Neural cell (in vitro differentiated cells): Measurements from ENCODE around the gene GLI3. TPM values are rescaled to one million over a fixed set of nuclear protein-coding genes. Genes with fewer than 3 reads are reported as not detected.

Source experiments
- H2AFZ ChIP-seq: fragments of 200-600, 300-800 bp; sonication (generic), shearing (Covaris generic); 2 replicates; pipeline ENCODE4 v1.6.0; 2014; ENCODE audit warnings: low read depth, mild to moderate bottlenecking, antibody characterized with exemption, low read length, moderate library complexity
- H3F3A ChIP-seq: fragments of 200-600 bp; shearing (Covaris generic); 2 replicates; pipeline ENCODE4 v1.6.1; 2016; ENCODE audit warnings: mild to moderate bottlenecking, moderate library complexity, mixed read lengths, antibody characterized with exemption, low read length; ENCODE audit not compliant: insufficient read depth, poor library complexity, severe bottlenecking
- H3K27ac ChIP-seq: fragments of 200-600, 300-800 bp; sonication (generic), shearing (Covaris generic); 2 replicates; pipeline ENCODE4 v1.5.1; 2014; ENCODE audit warnings: mild to moderate bottlenecking, low read length, moderate library complexity
- H3K27me3 ChIP-seq: fragments of 300-800, 200-600 bp; sonication (generic), shearing (Covaris generic); 2 replicates; pipeline ENCODE4 v1.6.0; 2014; ENCODE audit warnings: mild to moderate bottlenecking, low read depth, low read length, moderate library complexity; ENCODE audit not compliant: insufficient read depth
- H3K36me3 ChIP-seq: fragments of 300-800, 200-600 bp; sonication (generic), shearing (Covaris generic); 2 replicates; pipeline ENCODE4 v1.5.1; 2014; ENCODE audit warnings: mild to moderate bottlenecking, antibody characterized with exemption, low read length, moderate library complexity; ENCODE audit not compliant: insufficient read depth
- H3K4me2 ChIP-seq: fragments of 300-800, 200-600 bp; sonication (generic), shearing (Covaris generic); 2 replicates; pipeline ENCODE4 v1.6.0; 2014; ENCODE audit warnings: mild to moderate bottlenecking, low read length
- H3K4me3 ChIP-seq: fragments of 300-800, 200-600 bp; sonication (generic), shearing (Covaris generic); 2 replicates; pipeline ENCODE4 v1.5.1; 2014; ENCODE audit warnings: mild to moderate bottlenecking, low read length, moderate library complexity
- H3K79me2 ChIP-seq: fragments of 200-600 bp; shearing (Covaris generic); replicated peaks from 2 replicates; pipeline ENCODE4 v1.6.0; 2014; ENCODE audit warnings: mild to moderate bottlenecking, low read length, moderate library complexity; ENCODE audit not compliant: insufficient read depth
- H3K9ac ChIP-seq: fragments of 300-800, 200-600 bp; sonication (generic), shearing (Covaris generic); 2 replicates; pipeline ENCODE4 v1.6.1; 2016; ENCODE audit warnings: mild to moderate bottlenecking, low read length, mixed read lengths
- H3K9me2 ChIP-seq: fragments of 200-600 bp; shearing (Covaris generic); 2 replicates; pipeline ENCODE4 v1.6.1; 2016; ENCODE audit warnings: mild to moderate bottlenecking, low read length, mixed read lengths; ENCODE audit not compliant: insufficient read depth
- H3K9me3 ChIP-seq: fragments of 200-600, 300-800 bp; sonication (generic), shearing (Covaris generic); 2 replicates; pipeline ENCODE4 v1.6.1; 2016; ENCODE audit warnings: mild to moderate bottlenecking, mixed run types, low read length, moderate library complexity, mixed read lengths
- H4K20me1 ChIP-seq: fragments of 200-600 bp; shearing (Covaris generic); 2 replicates; pipeline ENCODE4 v1.6.1; 2016; ENCODE audit warnings: mild to moderate bottlenecking, mixed run types; ENCODE audit not compliant: insufficient read depth
- CTCF ChIP-seq: fragments of 450-650 bp; IDR thresholded peaks from 2 replicates; pipeline ENCODE4 v1.5.1; 2014; ENCODE audit warnings: antibody characterized with exemption, mild to moderate bottlenecking, moderate library complexity; ENCODE audit not compliant: poor library complexity, severe bottlenecking
- EP300 ChIP-seq: fragments of 450-650 bp; conservative IDR thresholded peaks from 2 replicates; pipeline ENCODE4 v1.6.1; 2014; ENCODE audit warnings: antibody characterized with exemption, mild to moderate bottlenecking, moderate library complexity; ENCODE audit not compliant: poor library complexity, severe bottlenecking
- EZH2 ChIP-seq: fragments of 200-600, 300-800 bp; shearing (Covaris generic), sonication (generic); IDR thresholded peaks from 2 replicates; pipeline ENCODE4 v1.6.1; 2014; ENCODE audit warnings: antibody characterized with exemption, low read length, borderline replicate concordance, mild to moderate bottlenecking; ENCODE audit not compliant: insufficient read depth, poor library complexity, severe bottlenecking
- MXI1 ChIP-seq: fragments of 450-650 bp; conservative IDR thresholded peaks from 2 replicates; pipeline ENCODE4 v1.6.1; 2014; ENCODE audit warnings: antibody characterized with exemption, mild to moderate bottlenecking; ENCODE audit not compliant: poor library complexity, severe bottlenecking
- POLR2AphosphoS5 ChIP-seq: IDR thresholded peaks from 2 replicates; pipeline ENCODE4 v1.6.1; 2012
- RAD21 ChIP-seq: fragments of 450-650 bp; conservative IDR thresholded peaks from 2 replicates; pipeline ENCODE4 v1.6.1; 2014; ENCODE audit warnings: antibody characterized with exemption, mild to moderate bottlenecking, moderate library complexity
- REST ChIP-seq: IDR thresholded peaks from 2 replicates; pipeline ENCODE4 v1.6.1; 2012; ENCODE audit warnings: borderline replicate concordance
- SMC3 ChIP-seq: fragments of 450-650 bp; conservative IDR thresholded peaks from 2 replicates; pipeline ENCODE4 v1.6.1; 2014; ENCODE audit warnings: antibody characterized with exemption, mild to moderate bottlenecking, moderate library complexity; ENCODE audit not compliant: poor library complexity
- TAF1 ChIP-seq: IDR thresholded peaks from 2 replicates; pipeline ENCODE4 v1.6.1; 2012; ENCODE audit warnings: low read depth
- polyA plus RNA-seq: library from polyadenylated mRNA; depleted of rRNA; stranded (reverse); fragments of >200 nt; gene quantifications from 2 replicates; pipeline ENCODE4 v1.2.3, GENCODE V29; 2014

The GLI3 gene
- polyA plus RNA-seq, 1 donor from 2014 or later: 0.19 TPM

GRCh38 chr7:42091461-42092291 is 145.3 kb downstream of the GLI3 start:
- Histone ChIP-seq H3K27me3 (peaks cover 27% of the 10 kb centered on the region), H3K36me3 (no peaks in the 10 kb centered on the region), H3K9me3 (no peaks in the 10 kb centered on the region), H2AFZ (no peak overlapping the region), H3F3A (no peaks in the 10 kb centered on the region), H3K9me2 (no peaks in the 10 kb centered on the region), H4K20me1 (no peaks in the 10 kb centered on the region), H3K4me3 (no peak overlapping the region), H3K27ac (no peak overlapping the region), H3K9ac (no peak overlapping the region), H3K4me2 (no peak overlapping the region), H3K79me2 (peaks cover 92% of the 10 kb centered on the region)
- no peak for TF ChIP-seq EP300
- TF ChIP-seq SMC3: no peak
- TF ChIP-seq REST: no peak
- TF ChIP-seq TAF1: no peak
- no peak for TF ChIP-seq MXI1
- no peak for TF ChIP-seq EZH2
- no peak for TF ChIP-seq CTCF
- TF ChIP-seq RAD21: no peak
- no peak for TF ChIP-seq POLR2AphosphoS5

- no peak overlapping the region for H3K27ac ChIP-seq
- TF ChIP-seq EZH2: no peak
- no peak for TF ChIP-seq POLR2AphosphoS5
- no peak for TF ChIP-seq EP300
- no peak for TF ChIP-seq REST
- no peak for TF ChIP-seq SMC3
- no peaks in the 10 kb centered on the region for H4K20me1 ChIP-seq
- peaks cover 25% of the 10 kb centered on the region for H3K27me3 ChIP-seq
- peaks cover 92% of the 10 kb centered on the region for H3K79me2 ChIP-seq
- no peak overlapping the region for H2AFZ ChIP-seq
- H3K9me3 ChIP-seq: no peaks in the 10 kb centered on the region
- no peaks in the 10 kb centered on the region for H3K36me3 ChIP-seq
- H3K4me2 ChIP-seq: no peak overlapping the region
- H3K9me2 ChIP-seq: no peaks in the 10 kb centered on the region
- H3F3A ChIP-seq: no peaks in the 10 kb centered on the region
- H3K4me3 ChIP-seq: no peak overlapping the region
- no peak overlapping the region for H3K9ac ChIP-seq
These were observed 146.2 kb downstream of the GLI3 start for GRCh38 chr7:42090806-42091205.
